ENCODE results near the gene PIP4K2B. TPM values are rescaled to one million over a fixed set of nuclear protein-coding genes. Genes with fewer than 3 reads are reported as not detected.

Gene PIP4K2B
- total RNA-seq, 1 experiment from 2014 or later, result 28.0 TPM

GRCh38 chr17:38740044-38740443 lies 59.3 kb downstream of the PIP4K2B start:
- H3K4me3 ChIP-seq (ENCODE audit: low read depth, low read length, poor library complexity, severe bottlenecking), result no peak overlapping the region
- no TSS peak for BruUV-seq (replicated peaks)
- TF ChIP-seq EZH2 (IDR thresholded peaks at IDR 0.05; ENCODE audit: borderline replicate concordance, low read depth, low read length, poor library complexity, severe bottlenecking) (no peak), CTCF (conservative IDR thresholded peaks at IDR 0.05; ENCODE audit: low read depth, low read length) (no peak)
- intact Hi-C loops (cut with micrococcal nuclease; ENCODE audit: unreplicated experiment), result no loop called here
- H3K27ac ChIP-seq (ENCODE audit: low read depth, low read length, poor library complexity, severe bottlenecking), result no peak overlapping the region
- H3K9me3 ChIP-seq (ENCODE audit: low read depth, low read length, poor library complexity, severe bottlenecking), result no peaks in the 10 kb centered on the region
- no peaks in the 10 kb centered on the region for H3K27me3 ChIP-seq (replicated peaks; ENCODE audit: insufficient read depth, low read depth, low read length, poor library complexity)
- no peak for DNase-seq (ENCODE audit: low spot score)
- POLR2A ChIA-PET (ENCODE audit: low non-redundant PET), result no interaction called here
- peaks cover 5% of the 10 kb centered on the region for H3K4me1 ChIP-seq (ENCODE audit: insufficient read depth, low read length, poor library complexity, severe bottlenecking)
- CTCF ChIA-PET, result interaction anchor here (0.5 kb wide), 1 partner anchor 341 kb away, joined by 4 read pairs; no protein-coding TSS in a partner anchor
- peaks cover 3% of the 10 kb centered on the region for H3K36me3 ChIP-seq (ENCODE audit: insufficient read depth, low read length, poor library complexity, severe bottlenecking)

GRCh38 chr17:38739305-38739704 lies 60.1 kb downstream of the PIP4K2B start:
- DNase-seq (ENCODE audit: low spot score), result no peak
- H3K4me1 ChIP-seq (ENCODE audit: insufficient read depth, low read length, poor library complexity, severe bottlenecking), result peaks cover 5% of the 10 kb centered on the region
- no peak overlapping the region for H3K4me3 ChIP-seq (ENCODE audit: low read depth, low read length, poor library complexity, severe bottlenecking)
- no peak for TF ChIP-seq CTCF (conservative IDR thresholded peaks at IDR 0.05; ENCODE audit: low read depth, low read length)
- no peak for TF ChIP-seq EZH2 (IDR thresholded peaks at IDR 0.05; ENCODE audit: borderline replicate concordance, low read depth, low read length, poor library complexity, severe bottlenecking)
- CTCF ChIA-PET, result no interaction called here
- no peaks in the 10 kb centered on the region for H3K27me3 ChIP-seq (replicated peaks; ENCODE audit: insufficient read depth, low read depth, low read length, poor library complexity)
- no peaks in the 10 kb centered on the region for H3K9me3 ChIP-seq (ENCODE audit: low read depth, low read length, poor library complexity, severe bottlenecking)
- no TSS peak for BruUV-seq (replicated peaks)
- intact Hi-C loops (cut with micrococcal nuclease; ENCODE audit: unreplicated experiment), result no loop called here
- H3K36me3 ChIP-seq (ENCODE audit: insufficient read depth, low read length, poor library complexity, severe bottlenecking), result peaks cover 3% of the 10 kb centered on the region
- POLR2A ChIA-PET (ENCODE audit: low non-redundant PET), result no interaction called here
- H3K27ac ChIP-seq (ENCODE audit: low read depth, low read length, poor library complexity, severe bottlenecking), result no peak overlapping the region

- no peak for DNase-seq (ENCODE audit: low spot score)
- peaks cover 3% of the 10 kb centered on the region for H3K36me3 ChIP-seq (ENCODE audit: insufficient read depth, low read length, poor library complexity, severe bottlenecking)
- no peak overlapping the region for H3K27ac ChIP-seq (ENCODE audit: low read depth, low read length, poor library complexity, severe bottlenecking)
- no peaks in the 10 kb centered on the region for H3K27me3 ChIP-seq (replicated peaks; ENCODE audit: insufficient read depth, low read depth, low read length, poor library complexity)
- POLR2A ChIA-PET (ENCODE audit: low non-redundant PET), result no interaction called here
- TF ChIP-seq EZH2 (IDR thresholded peaks at IDR 0.05; ENCODE audit: borderline replicate concordance, low read depth, low read length, poor library complexity, severe bottlenecking) (no peak), CTCF (conservative IDR thresholded peaks at IDR 0.05; ENCODE audit: low read depth, low read length) (no peak)
- no peak overlapping the region for H3K4me3 ChIP-seq (ENCODE audit: low read depth, low read length, poor library complexity, severe bottlenecking)
- CTCF ChIA-PET, result no interaction called here
- no TSS peak for BruUV-seq (replicated peaks)
- peaks cover 5% of the 10 kb centered on the region for H3K4me1 ChIP-seq (ENCODE audit: insufficient read depth, low read length, poor library complexity, severe bottlenecking)
- H3K9me3 ChIP-seq (ENCODE audit: low read depth, low read length, poor library complexity, severe bottlenecking), result no peaks in the 10 kb centered on the region
- intact Hi-C loops (cut with micrococcal nuclease; ENCODE audit: unreplicated experiment), result no loop called here
These were observed 60.7 kb downstream of the PIP4K2B start for GRCh38 chr17:38738686-38739085.
